Measurements from ENCODE around the gene ATPAF2. TPM values are rescaled to one million over a fixed set of nuclear protein-coding genes. Genes with fewer than 3 reads are reported as not detected.

The ATPAF2 gene
- total RNA-seq (2014; rRNA removed; shearing (Covaris generic)): 14.8 and 25.5 TPM in 2 replicates

DNA sequence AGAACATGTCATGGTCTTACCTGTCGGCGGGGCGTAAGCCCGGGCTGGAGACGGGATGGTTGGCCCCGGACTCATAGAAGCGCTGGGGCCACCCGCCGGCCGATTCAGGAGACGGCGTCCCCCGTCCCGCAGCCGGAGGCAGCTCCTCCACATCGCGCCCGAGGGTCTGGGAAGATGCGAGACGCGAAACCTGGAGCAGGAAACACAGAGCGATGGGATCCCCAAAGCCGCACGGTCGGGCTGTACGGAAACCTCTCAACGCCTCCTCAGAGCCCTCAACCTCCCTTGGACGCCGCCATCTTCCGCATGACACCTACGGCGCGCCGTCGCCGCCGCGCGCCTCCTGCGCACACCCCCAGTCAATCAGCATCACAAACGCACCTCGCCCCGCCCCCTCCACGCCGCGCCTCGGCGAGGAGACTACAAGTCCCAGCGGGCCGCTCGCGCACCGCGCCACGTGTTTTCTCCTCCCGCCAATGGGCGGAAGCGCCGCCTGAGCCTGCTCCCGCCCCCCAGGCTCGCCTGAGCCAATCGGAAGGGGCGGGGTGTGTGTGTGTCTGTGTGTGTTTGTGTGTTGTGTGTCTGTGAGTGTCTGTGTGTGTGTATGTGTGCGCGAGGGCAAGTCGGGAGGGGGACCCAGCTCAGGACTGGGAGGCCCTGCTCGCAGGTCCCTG is at the start of gene ATPAF2, which contains the start of gene GID4:
Gene ATPAF2 (minus strand): TSS at position 308 of the 674 bp plus-strand sequence. CDS start 155 bp downstream, at position 153.
Gene GID4 (plus strand): TSS at position 548 of the 674 bp plus-strand sequence. CDS start 57 bp downstream, at position 605.
- DNase-seq (ENCODE audit: low spot score): peak; percentile 96

DNA sequence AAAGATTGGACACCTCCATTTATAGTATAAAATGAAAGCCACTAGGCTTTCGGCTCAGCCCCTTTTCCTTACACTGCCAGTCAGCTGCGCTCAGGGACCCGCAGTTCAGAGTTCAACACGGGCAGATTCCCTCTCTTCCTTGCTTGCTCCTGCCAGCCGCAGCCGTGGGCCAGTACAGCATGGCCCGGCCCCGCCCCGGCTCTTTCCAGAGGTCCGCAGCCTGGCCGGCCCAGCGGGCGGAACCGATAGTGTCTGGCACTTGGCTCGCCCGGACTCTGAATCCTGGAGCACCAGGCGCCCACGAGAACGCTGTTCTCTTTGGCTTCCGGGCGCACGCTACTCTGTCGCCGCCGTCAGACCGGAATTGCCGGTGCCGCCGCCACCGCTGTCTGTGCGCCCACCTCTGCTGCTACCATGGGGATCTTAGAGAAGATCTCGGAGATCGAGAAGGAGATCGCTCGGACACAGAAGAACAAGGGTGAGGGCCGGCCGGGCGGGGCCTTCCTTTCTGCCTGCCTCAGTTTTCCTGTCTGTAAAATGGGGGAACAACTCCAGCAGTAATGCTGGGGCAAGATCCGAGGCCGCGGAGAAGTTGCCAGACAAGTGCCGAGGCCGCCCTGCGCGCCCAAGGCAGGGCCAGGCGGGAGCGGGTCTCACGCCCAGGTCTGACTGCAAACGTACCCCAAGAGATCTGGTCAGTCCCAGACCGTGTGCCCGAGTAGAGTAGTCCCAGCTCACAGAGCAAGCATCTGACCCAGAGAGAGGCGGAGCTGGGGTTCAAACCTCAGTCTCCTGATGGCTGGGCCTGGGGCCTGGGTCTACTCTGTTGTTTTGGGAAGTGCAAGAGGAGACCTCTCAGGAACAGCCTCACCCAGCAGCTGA is 48.9 kb upstream of the ATPAF2 start, which contains the start of gene DRG2:
Gene DRG2 (plus strand): TSS at position 339 of the 882 bp plus-strand sequence. CDS start 76 bp downstream, at position 415.
- peak; percentile 87 for DNase-seq (ENCODE audit: low spot score)

DNA sequence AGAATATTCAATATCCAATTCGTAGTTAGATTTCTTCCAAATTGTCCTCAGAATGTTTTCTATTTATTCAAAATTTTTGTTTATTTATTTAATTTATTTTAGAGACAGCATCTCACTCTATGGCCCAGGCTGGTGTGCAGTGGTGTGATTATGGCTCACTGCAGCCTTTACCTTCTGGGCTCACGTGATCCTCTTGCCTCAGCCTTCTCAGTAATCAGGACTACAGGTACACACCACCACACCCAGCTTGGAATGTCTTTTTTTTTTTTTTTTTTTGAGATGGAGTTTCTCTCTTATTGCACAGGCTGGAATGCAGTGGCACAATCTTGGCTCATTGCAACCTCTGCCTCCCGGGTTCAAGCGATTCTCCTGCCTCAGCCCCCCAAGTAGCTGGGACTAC is 45.3 kb upstream of the ATPAF2 start:
- DNase-seq (ENCODE audit: low spot score): no peak

DNA sequence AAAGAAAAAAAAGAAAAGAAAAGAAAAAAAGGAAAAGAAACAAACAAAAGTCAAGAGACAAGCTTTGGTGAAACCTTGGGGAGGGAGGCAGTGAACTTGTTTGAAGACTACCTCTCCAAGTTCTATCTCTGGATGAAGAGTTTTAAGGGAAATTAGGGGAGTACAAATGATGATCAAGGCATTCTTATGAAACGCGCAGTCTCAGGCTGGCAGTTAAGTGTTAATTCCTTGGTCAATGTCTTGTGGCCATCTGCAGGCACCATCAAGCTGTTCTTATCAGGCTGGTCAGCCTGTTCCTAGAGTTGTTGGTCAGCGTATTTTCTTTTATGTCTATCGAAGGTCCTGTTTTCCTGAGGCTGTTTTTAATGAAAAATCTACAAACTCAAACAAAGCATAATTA is 40.6 kb upstream of the ATPAF2 start:
- DNase-seq (ENCODE audit: low spot score): no peak

DNA sequence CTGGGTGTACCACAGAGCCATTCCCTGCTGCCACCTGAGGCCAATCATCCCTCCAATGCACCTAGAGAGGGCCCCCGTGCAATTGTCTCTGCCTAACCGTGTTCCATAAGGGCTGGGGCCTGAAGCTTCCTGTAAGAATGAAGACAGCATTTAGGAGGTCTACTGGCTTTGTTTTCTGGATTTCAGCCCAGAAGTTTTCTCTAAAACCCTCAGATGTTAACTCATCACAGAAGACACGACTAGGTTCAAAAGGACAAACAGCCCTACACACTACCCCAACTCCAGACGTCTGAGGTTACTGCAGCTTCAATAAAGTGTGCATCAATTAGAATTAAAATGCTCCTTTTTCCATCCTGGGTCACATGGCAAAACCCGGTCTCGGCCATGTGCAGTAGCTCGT is 38.0 kb upstream of the ATPAF2 start:
- no peak for DNase-seq (ENCODE audit: low spot score)

DNA sequence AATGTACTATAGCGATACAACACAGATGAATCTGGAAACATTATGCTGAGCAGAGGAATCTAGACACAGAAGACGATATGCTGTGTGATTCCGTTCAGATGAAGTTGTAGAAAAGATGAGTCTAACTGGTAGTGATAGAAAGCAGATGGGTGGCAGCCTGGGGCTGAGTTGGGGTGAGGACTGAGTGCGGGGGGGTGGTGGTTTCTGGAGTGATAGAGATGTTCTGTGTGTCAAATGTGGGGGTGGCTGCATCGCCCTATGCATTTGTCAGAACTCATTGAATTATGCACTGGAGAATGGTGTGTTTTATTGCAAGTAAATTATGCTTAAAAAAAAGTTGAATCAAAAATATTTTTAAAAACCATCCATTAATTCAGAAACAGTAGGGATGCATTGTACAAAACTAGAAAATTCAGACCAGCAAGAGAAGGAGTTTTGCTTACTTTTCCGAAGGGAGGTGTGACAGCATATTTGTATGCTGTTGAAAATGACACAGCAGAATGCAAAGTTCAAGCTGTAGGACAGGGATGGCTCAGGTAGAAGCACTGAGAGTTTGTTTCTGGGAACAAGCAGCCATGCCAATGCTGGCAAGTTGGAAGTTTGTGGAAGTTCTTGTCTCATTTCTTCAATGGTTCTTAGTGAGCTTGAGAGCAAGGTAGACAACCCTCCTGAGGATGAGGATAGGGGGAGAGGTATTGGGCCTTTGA is 35.8 kb upstream of the ATPAF2 start:
- no peak for DNase-seq (ENCODE audit: low spot score)

- DNase-seq (ENCODE audit: low spot score): no peak
These were observed 32.8 kb upstream of the ATPAF2 start for GRCh38 chr17:18071751-18072150.

- no peak for DNase-seq (ENCODE audit: low spot score)
These were observed 31.9 kb upstream of the ATPAF2 start for GRCh38 chr17:18070861-18071340.

DNA sequence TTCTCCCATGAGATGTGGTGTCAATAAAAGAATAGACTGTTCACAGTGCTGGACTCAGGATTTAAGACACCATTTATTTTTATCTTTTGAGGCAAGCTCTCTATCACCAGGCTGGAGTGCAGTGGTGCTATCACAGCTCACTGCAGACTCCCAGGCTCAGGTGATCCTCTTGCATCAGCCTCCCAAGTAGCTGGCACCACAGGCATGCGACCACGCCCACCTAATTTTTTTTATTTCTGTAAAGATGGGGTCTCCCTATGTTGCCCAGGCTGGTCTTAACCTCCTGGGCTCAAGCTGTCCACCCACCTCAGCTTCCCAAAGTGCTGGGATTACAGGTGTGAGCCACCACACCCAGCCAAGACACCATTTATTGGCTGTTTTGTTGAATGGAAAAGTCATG is 30.1 kb upstream of the ATPAF2 start:
- no peak for DNase-seq (ENCODE audit: low spot score)

- DNase-seq (ENCODE audit: low spot score): no peak
These were observed 27.9 kb upstream of the ATPAF2 start for GRCh38 chr17:18066866-18067265.

- no peak for DNase-seq (ENCODE audit: low spot score)
These were observed 26.6 kb upstream of the ATPAF2 start for GRCh38 chr17:18065546-18065945.

DNA sequence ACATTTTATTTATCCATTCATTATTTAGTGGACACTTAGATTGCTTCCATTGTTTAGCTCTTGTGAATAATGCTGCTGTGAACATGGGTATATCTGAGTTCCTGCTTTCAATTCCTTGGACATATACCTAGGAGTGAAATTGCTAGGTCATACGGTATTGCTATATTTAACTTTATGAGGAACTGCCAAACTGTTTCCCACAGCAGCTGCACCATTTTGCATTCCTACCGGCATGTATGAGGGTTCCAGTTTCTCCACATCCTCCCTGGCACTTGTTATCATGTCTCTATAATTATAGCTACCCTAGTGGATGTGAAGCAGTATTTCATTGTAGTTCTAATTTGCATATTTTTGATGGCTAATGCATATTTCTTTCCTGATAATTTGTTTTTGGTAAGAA is 25.1 kb upstream of the ATPAF2 start:
- no peak for DNase-seq (ENCODE audit: low spot score)

GRCh38 chr17:18059283-18059682 is 20.3 kb upstream of the ATPAF2 start:
- DNase-seq (ENCODE audit: low spot score): no peak

- DNase-seq (ENCODE audit: low spot score): no peak
These were observed 17.2 kb upstream of the ATPAF2 start for GRCh38 chr17:18056214-18056613.

GRCh38 chr17:18055597-18055996 is 16.6 kb upstream of the ATPAF2 start:
- no peak for DNase-seq (ENCODE audit: low spot score)

GRCh38 chr17:18045691-18046350 is 6.9 kb upstream of the ATPAF2 start:
- DNase-seq (ENCODE audit: low spot score): no peak

- DNase-seq (ENCODE audit: low spot score): no peak
These were observed 5.6 kb upstream of the ATPAF2 start for GRCh38 chr17:18044609-18045008.

- peak; percentile 26 for DNase-seq (ENCODE audit: low spot score)
These were observed 4.5 kb upstream of the ATPAF2 start for GRCh38 chr17:18043491-18043890.

DNA sequence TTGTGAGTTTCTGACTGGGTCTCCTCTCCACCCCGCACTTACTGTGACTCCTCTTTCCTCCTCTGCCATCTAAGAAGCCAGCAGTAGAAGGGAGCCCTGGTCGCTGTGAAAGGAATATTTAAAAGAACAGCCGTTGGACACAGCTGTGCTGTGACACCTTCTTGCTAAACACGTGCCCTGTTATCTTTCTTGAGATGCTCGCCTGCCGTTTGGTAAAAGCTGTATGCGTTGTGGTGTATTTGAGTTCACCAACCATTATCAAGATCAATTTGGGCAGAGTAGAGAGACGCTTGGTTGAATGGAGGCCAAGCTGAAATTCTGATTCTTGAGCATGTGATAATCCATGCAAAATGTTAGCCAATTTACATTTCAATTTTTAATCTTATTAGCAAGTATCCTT is 4.0 kb upstream of the ATPAF2 start:
- DNase-seq (ENCODE audit: low spot score): no peak

GRCh38 chr17:18041776-18042175 is 2.8 kb upstream of the ATPAF2 start:
- DNase-seq (ENCODE audit: low spot score): no peak

DNA sequence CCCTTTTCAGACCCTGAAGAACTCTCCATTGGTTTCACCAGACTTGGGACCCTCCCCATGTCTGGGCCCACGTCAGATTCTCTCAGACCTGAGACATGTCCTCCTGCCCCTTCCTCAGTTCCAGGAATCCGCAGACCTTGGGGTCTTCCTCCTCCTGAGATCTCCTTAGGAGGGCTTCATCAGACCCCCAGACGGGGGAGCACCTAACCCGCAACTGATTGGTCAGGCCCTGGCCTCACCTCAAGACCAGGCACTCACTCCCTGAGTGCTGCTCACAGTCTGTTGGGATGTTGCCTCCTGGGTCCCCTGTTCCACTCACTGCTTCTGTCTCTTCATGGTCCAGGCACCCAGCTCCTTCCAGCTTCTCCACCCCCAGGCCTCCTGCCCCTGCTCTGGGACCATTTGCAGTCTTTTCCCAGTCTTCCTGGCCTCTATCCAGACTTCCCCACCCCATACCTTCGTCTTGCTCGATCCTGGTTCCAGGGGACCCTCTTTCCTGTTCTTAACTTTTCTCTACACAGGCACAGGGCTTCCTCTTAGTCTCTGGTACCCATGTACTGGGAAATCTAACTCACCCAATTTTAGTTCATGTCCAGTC is 1.4 kb upstream of the ATPAF2 start:
- no peak for DNase-seq (ENCODE audit: low spot score)

All from HT-29 (cell line).